GM19467 (cell line): ENCODE results near the gene PINLYP.

ENCODE experiments used
- ATAC-seq: cut with Tn5 transposase; IDR thresholded peaks from one replicate; pipeline ENCODE4 v1.9.1; 2021; ENCODE audit warnings: mild to moderate bottlenecking, moderate library complexity; ENCODE audit not compliant: unreplicated experiment

Gene PINLYP

DNA sequence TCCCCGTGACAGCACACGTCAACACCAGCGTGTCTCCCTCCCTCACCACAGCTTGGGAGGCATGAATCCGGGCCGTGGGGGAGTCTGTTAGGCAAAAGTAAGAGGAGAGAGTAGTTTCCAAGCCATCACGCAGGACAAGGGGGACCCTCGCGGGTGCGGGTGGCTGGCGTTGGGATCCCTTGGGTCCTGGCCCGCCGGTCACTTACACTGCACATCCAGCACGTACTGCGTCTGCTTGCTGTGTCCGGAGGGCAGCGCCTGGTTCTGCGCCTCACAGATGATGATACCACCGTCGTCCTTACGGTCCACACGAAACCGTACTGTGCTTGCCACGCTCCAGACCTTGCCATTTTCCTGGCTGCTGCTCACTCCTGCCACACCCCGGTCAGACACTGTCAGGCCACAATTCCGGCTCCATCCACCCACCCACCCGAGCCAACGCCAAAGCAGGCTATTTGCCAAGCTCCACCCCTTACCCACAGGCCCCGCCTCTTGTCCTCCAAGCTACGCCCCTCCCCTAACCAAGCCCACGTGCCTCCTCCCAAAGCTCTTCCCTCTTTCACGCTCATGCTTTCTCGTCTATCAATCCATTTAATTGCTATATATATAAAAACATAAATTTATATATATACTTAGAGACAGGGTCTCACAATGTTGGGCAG lies 50.4 kb downstream of the PINLYP start:
- no peak for ATAC-seq

- no peak for ATAC-seq
Measured at GRCh38 chr19:43626838-43627237, 51.2 kb downstream of the PINLYP start.

DNA sequence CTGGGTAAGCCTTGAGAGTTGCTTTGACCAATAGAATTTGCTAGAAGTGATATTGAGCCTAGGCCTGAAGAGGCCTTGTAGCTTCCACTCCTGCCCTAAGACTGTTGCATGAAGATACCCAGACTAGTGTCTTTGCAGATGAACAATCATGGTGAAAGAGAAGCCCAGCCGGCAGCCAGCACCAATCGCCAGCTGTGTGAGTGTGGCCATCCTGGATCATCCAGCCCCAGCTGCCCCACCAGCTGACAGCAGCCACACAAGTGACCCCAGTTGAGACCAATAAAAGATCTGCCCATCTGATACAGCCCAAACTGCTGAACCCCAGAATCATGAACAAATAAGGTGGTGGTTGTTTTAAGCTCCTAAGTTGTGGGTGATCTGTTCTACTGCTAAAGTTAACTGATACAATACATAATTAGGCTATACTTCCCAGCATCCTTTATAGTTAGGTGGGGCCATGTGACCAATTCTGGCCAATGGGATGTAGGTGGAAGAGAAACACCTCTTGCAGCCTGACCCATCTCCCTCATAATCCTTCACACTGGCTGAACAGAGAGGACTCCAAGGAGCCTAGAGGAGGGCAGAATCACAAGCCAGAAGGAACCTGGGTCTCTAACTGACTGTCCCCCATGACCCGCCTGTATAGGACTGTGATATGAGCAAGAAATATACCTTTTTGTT lies 53.2 kb downstream of the PINLYP start:
- ATAC-seq = no peak

GRCh38 chr19:43631491-43631890 lies 55.9 kb downstream of the PINLYP start:
- ATAC-seq = no peak
